ENCODE results near the gene USP14. TPM values are rescaled to one million over a fixed set of nuclear protein-coding genes. Genes with fewer than 3 reads are reported as not detected.

USP14 gene
- total RNA-seq, 1 donor from 2014 or later = 47.8 TPM

DNA sequence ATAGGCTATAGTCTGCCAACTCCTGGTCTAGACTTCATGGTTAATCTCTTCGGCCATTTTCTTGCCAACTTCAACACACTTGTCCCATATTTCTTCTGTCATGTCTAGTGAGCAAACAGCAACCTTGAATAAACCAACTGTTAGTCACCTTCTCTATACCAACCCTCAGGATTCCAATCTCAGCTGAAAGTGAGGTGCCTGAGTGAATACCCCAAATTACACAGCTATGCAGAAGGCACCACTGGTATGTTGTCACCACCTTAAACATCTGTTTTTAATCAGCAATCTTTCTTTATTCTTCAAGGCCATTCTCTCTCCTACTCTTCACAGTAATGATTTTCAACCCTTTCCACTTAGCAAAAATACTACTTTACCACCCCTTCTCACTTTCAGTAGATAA, 70.2 kb downstream of the USP14 start:
- Histone ChIP-seq H3K27ac (no peak overlapping the region), H3K9me3 (no peaks in the 10 kb centered on the region), H3K4me1 (no peaks in the 10 kb centered on the region), H3K27me3 (no peaks in the 10 kb centered on the region), H3K4me3 (no peak overlapping the region), H3K36me3 (peaks cover 35% of the 10 kb centered on the region)
- DNase-seq (no peak), ATAC-seq (no peak)
- intact Hi-C loops (cut with DNase I) = no loop called here
- TF ChIP-seq, protein P1, sequence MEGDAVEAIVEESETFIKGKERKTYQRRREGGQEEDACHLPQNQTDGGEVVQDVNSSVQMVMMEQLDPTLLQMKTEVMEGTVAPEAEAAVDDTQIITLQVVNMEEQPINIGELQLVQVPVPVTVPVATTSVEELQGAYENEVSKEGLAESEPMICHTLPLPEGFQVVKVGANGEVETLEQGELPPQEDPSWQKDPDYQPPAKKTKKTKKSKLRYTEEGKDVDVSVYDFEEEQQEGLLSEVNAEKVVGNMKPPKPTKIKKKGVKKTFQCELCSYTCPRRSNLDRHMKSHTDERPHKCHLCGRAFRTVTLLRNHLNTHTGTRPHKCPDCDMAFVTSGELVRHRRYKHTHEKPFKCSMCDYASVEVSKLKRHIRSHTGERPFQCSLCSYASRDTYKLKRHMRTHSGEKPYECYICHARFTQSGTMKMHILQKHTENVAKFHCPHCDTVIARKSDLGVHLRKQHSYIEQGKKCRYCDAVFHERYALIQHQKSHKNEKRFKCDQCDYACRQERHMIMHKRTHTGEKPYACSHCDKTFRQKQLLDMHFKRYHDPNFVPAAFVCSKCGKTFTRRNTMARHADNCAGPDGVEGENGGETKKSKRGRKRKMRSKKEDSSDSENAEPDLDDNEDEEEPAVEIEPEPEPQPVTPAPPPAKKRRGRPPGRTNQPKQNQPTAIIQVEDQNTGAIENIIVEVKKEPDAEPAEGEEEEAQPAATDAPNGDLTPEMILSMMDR (IDR thresholded peaks at IDR 0.05) = no peak

DNA sequence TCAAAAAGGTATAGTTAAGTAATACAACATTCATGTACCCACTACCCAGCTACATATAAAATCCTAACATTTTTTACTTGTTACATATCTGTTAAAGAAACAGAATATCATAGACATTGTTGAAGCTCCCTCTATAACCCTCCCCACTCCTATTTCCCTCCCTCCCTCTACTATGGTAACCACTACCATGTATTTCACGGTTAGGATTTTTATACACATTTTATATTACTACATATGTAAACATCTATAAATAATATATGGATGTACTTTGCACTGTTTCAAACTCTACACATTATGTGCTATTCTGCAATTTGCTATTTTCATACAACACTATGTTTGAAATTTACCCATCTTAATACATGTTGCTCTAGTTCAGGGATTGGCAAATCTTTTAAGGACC, 73.2 kb downstream of the USP14 start:
- H3K36me3 ChIP-seq = peaks cover 6% of the 10 kb centered on the region
- TF ChIP-seq, protein P1 (IDR thresholded peaks at IDR 0.05) = no peak
- H3K4me1 ChIP-seq = no peaks in the 10 kb centered on the region
- intact Hi-C loops (cut with DNase I) = no loop called here
- H3K27me3 ChIP-seq = no peaks in the 10 kb centered on the region
- H3K9me3 ChIP-seq = no peaks in the 10 kb centered on the region
- no peak for ATAC-seq
- DNase-seq = no peak
- H3K27ac ChIP-seq = no peak overlapping the region
- no peak overlapping the region for H3K4me3 ChIP-seq

DNA sequence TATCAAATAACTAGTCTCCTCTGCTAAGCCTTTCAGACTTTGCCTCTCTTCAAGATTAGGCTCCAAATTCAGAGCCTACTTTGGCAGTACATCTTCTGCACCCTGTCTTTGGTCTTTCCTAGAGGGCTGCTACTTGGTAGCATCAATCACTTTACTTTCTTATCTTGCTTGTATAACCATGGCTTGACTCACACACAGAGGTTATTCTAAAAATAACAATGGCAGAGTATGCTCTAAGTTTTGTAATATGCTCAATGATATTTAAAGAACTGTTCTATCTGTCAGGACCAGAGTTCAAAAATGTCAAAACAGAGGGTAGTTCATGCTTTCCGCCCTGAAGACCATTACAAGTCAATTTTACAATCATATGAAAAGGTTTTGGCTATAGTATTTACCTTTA, 81.8 kb downstream of the USP14 start:
- TF ChIP-seq, protein P1 (IDR thresholded peaks at IDR 0.05) = no peak
- Histone ChIP-seq H3K4me1 (no peaks in the 10 kb centered on the region), H3K27me3 (no peaks in the 10 kb centered on the region), H3K27ac (no peak overlapping the region), H3K36me3 (peaks cover 45% of the 10 kb centered on the region), H3K4me3 (no peak overlapping the region), H3K9me3 (no peaks in the 10 kb centered on the region)
- ATAC-seq (no peak), DNase-seq (no peak)
- intact Hi-C loops (cut with DNase I) = no loop called here

DNA sequence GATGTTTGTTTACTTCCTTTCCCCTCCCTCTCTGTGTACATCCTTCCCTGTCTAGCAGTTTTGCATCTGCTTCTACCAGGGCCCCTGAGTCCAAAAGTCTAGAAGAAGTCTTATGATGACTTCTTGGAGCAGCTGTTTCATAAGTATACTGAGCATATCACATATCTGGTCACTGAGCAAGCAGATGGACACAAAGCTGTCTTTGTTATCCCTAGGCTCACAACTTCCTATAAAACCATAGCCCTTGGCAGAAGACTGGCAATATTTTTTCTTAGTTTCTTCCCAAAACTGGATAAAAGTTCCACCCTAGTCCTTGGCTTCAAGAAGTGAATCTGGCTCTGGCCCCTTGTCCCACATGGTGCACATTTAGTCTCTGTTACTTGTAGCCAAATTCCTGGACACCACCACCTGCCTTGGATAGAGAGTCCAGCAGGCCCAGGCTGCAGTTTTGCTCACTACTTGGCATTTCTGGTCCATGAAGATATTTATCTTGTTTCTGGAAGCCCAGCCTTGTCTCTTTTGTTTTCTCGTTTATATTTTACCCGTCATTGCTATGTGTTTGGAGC, 87.0 kb downstream of the USP14 start:
- no peaks in the 10 kb centered on the region for H3K27me3 ChIP-seq
- no peaks in the 10 kb centered on the region for H3K9me3 ChIP-seq
- H3K4me1 ChIP-seq = no peaks in the 10 kb centered on the region
- TF ChIP-seq, protein P1 (IDR thresholded peaks at IDR 0.05) = no peak
- ATAC-seq (no peak), DNase-seq (no peak)
- intact Hi-C loops (cut with DNase I) = no loop called here
- no peak overlapping the region for H3K27ac ChIP-seq
- no peak overlapping the region for H3K4me3 ChIP-seq
- H3K36me3 ChIP-seq = peaks cover 83% of the 10 kb centered on the region

DNA sequence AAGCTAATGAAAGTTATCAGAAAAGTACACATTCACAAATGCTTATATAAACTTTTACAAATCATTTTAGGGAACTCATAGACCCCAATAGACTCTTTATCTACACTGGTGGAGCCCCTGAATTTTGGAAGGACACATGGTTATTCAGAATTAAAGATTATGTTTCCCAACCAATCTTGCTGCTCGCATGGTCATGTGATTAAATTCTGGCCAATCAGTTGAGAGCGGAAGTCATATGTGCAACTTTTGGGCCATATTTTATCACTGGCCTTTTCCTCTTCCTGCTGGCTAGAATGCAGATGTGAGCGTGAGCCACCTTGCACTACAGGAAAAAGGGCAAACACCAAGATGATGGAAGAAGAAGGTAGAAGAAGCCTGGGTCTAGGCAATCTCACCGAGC, 89.7 kb downstream of the USP14 start:
- peaks cover 87% of the 10 kb centered on the region for H3K36me3 ChIP-seq
- H3K27ac ChIP-seq = no peak overlapping the region
- no peak for ATAC-seq

More for the DNA sequence above, 89.7 kb downstream of the USP14 start:
- Histone ChIP-seq H3K4me1 (no peaks in the 10 kb centered on the region), H3K4me3 (no peak overlapping the region), H3K27me3 (no peaks in the 10 kb centered on the region), H3K9me3 (no peaks in the 10 kb centered on the region)
- TF ChIP-seq, protein P1 (IDR thresholded peaks at IDR 0.05) = no peak
- DNase-seq = no peak
- intact Hi-C loops (cut with DNase I) = no loop called here
